CD8-positive, alpha-beta memory T cell (primary cell): ENCODE measurements around the gene BMPR2. TPM values are rescaled to one million over a fixed set of nuclear protein-coding genes. Genes with fewer than 3 reads are reported as not detected.

ENCODE experiments used
- CTCF ChIA-PET: fragments of 350-600 bp; sonication (Branson Sonifier 250); formaldehyde crosslinking; loops from one replicate; lab custom pipeline; 2021; ENCODE audit warnings: antibody characterized with exemption; lab: Charles Lee
- POLR2A ChIA-PET: fragments of 350-600 bp; sonication (Branson Sonifier 250); formaldehyde crosslinking; loops from one replicate; lab custom pipeline; 2021; ENCODE audit warnings: antibody characterized with exemption; lab: Charles Lee
- DNase-seq, 5 donors: peaks; one replicate each; pipeline versions ENCODE4 v3.0.0 to v3.0.0-alpha.2; 2020 to 2022; ENCODE audit warnings: mixed read lengths in 1 of 5
- H3K27ac ChIP-seq: one replicate; pipeline ENCODE4 v1.7.0; 2013; ENCODE audit warnings: low read depth, mild to moderate bottlenecking, low read length, moderate library complexity
- H3K27me3 ChIP-seq: 2 replicates; pipeline ENCODE4 v1.7.0; 2013; ENCODE audit warnings: low read length, mild to moderate bottlenecking; ENCODE audit not compliant: insufficient read depth, poor library complexity, severe bottlenecking
- H3K36me3 ChIP-seq: 2 replicates; pipeline ENCODE4 v1.7.0; 2013; ENCODE audit warnings: mild to moderate bottlenecking, low read length, moderate library complexity; ENCODE audit not compliant: insufficient read depth
- H3K4me1 ChIP-seq: 2 replicates; pipeline ENCODE4 v1.7.0; 2013; ENCODE audit warnings: mild to moderate bottlenecking, low read length, moderate library complexity; ENCODE audit not compliant: insufficient read depth
- H3K4me3 ChIP-seq: 2 replicates; pipeline ENCODE4 v1.7.0; 2013; ENCODE audit warnings: mild to moderate bottlenecking, low read length
- H3K9me3 ChIP-seq: 2 replicates; pipeline ENCODE4 v1.7.0; 2013; ENCODE audit warnings: mild to moderate bottlenecking, low read length
- H3K27ac Mint-ChIP-seq, 8 donors: one replicate each; pipeline ENCODE4 v1.8.0; 2020 to 2021; ENCODE audit warnings: mixed read lengths in 8 of 8, mild to moderate bottlenecking in 6 of 8, inconsistent platforms in 3 of 8, moderate library complexity in 3 of 8
- H3K27me3 Mint-ChIP-seq, 2 donors: one replicate each; pipeline ENCODE4 v1.8.0; 2020 to 2021; ENCODE audit warnings: mixed read lengths in 2 of 2, mild to moderate bottlenecking in 1 of 2, moderate library complexity in 1 of 2
- H3K36me3 Mint-ChIP-seq, 3 donors: one replicate each; pipeline ENCODE4 v1.8.0; 2020 to 2021; ENCODE audit warnings: mixed read lengths in 3 of 3, inconsistent platforms in 1 of 3, mild to moderate bottlenecking in 1 of 3
- H3K4me1 Mint-ChIP-seq, 3 donors: one replicate each; pipeline ENCODE4 v1.8.0; 2020 to 2021; ENCODE audit warnings: mixed read lengths in 3 of 3, inconsistent platforms in 1 of 3, mild to moderate bottlenecking in 1 of 3
- H3K4me3 Mint-ChIP-seq, 7 donors: one replicate each; pipeline ENCODE4 v1.8.0; 2020 to 2021; ENCODE audit warnings: mixed read lengths in 7 of 7, mild to moderate bottlenecking in 6 of 7, moderate library complexity in 4 of 7, inconsistent platforms in 2 of 7
- H3K9me3 Mint-ChIP-seq, 5 donors: one replicate each; pipeline ENCODE4 v1.8.0; 2020 to 2022; ENCODE audit warnings: mixed read lengths in 5 of 5, mild to moderate bottlenecking in 3 of 5, moderate library complexity in 2 of 5, inconsistent platforms in 1 of 5
- polyA plus RNA-seq: library from polyadenylated mRNA; unstranded; fragments of 300-500 nt; fragmentation: Illumina TruSeq; gene quantifications from one replicate; pipeline ENCODE4 v1.2.3, GENCODE V29; 2021
- total RNA-seq, 2 experiments: library from RNA; stranded (reverse); gene quantifications; one replicate each; pipeline ENCODE4 v1.2.3, GENCODE V29; 2021

BMPR2 gene
- total and polyA plus RNA-seq, 3 experiments from 2014 or later, result 3.1 to 9.7 (median 9.7) TPM

- Mint-ChIP-seq H3K27me3 (no peaks in the 10 kb centered on the region), H3K36me3 (no peaks in the 10 kb centered on the region), H3K4me1 (peaks cover 0 to 4% (median 0%) of the 10 kb centered on the region in 3 donors), H3K4me3 (no peak overlapping the region), H3K9me3 (no peaks in the 10 kb centered on the region), H3K27ac (no peak overlapping the region)
- CTCF ChIA-PET, result interaction anchor here (1.8 kb wide), 1 partner anchor 10 kb away, joined by 10 read pairs; no protein-coding TSS in a partner anchor
- no peaks in the 10 kb centered on the region for H3K9me3 ChIP-seq
- no peak overlapping the region for H3K27ac ChIP-seq
- no peak overlapping the region for H3K4me3 ChIP-seq
- H3K4me1 ChIP-seq, result no peaks in the 10 kb centered on the region
- H3K36me3 ChIP-seq, result no peaks in the 10 kb centered on the region
- H3K27me3 ChIP-seq, result no peaks in the 10 kb centered on the region
- POLR2A ChIA-PET, result interaction anchor here (0.6 to 0.7 kb wide), 2 partner anchors 11 to 163 kb away, joined by 7 to 10 read pairs; no protein-coding TSS in a partner anchor
- no peak for DNase-seq
Observed at GRCh38 chr2:202599105-202599504, 223.0 kb downstream of the BMPR2 start.

DNA sequence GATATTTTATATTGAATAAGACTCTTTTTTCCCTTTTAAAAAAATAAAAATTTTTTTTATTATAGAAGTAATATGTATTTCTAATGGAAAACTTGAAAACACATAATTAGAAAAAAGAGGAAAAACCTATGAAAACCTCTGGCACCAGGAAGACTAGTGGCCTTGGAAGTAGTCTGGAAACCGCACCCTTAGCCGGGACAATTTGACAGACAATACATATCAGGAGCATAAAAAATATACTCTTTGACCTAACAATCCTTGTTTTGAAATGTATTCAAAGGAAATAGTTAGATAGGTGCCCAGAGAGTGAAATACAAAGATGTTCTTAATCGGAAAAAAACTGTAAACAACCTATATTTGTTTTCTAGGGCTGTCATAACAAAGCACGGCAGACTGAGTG lies 223.8 kb downstream of the BMPR2 start:
- no peaks in the 10 kb centered on the region for H3K4me1 ChIP-seq
- DNase-seq, result no peak
- H3K4me3 ChIP-seq, result no peak overlapping the region
- no peaks in the 10 kb centered on the region for H3K9me3 ChIP-seq
- H3K36me3 Mint-ChIP-seq, result no peaks in the 10 kb centered on the region
- H3K9me3 Mint-ChIP-seq, result no peaks in the 10 kb centered on the region
- ChIA-PET CTCF (no interaction called here), POLR2A (no interaction called here)
- no peaks in the 10 kb centered on the region for H3K27me3 ChIP-seq
- H3K36me3 ChIP-seq, result no peaks in the 10 kb centered on the region
- no peak overlapping the region for H3K4me3 Mint-ChIP-seq
- H3K27ac ChIP-seq, result no peak overlapping the region
- no peaks in the 10 kb centered on the region for H3K27me3 Mint-ChIP-seq
- no peak overlapping the region for H3K27ac Mint-ChIP-seq
- peaks cover 0 to 4% (median 0%) of the 10 kb centered on the region in 3 donors for H3K4me1 Mint-ChIP-seq

DNA sequence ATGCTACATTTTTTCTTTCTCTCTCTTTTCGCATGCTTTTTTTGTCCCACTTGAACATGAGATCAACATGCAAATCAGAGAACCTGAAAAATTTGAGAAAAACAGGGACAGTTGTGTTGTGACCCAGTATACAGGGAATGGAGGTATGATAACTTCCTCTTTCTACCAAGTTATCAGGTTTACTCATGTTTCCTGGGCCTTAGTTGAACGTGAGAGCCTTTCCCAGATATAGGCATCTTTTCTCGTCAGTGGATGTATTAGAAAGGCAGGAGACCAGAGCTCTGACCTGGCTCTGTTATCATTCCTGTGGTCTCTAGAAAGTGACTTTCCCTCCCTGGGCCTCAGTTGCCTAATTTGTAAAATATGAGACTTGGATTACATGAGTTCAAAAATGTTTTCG lies 228.6 kb downstream of the BMPR2 start:
- Histone ChIP-seq H3K27ac (no peak overlapping the region), H3K9me3 (no peaks in the 10 kb centered on the region), H3K4me1 (no peaks in the 10 kb centered on the region), H3K27me3 (no peaks in the 10 kb centered on the region), H3K4me3 (no peak overlapping the region), H3K36me3 (no peaks in the 10 kb centered on the region)
- H3K36me3 Mint-ChIP-seq, result peaks cover 0 to 5% (median 0%) of the 10 kb centered on the region in 3 donors
- no peak overlapping the region for H3K4me3 Mint-ChIP-seq
- DNase-seq, result no peak
- H3K27ac Mint-ChIP-seq, result no peak overlapping the region
- peaks cover 0 to 4% (median 0%) of the 10 kb centered on the region in 3 donors for H3K4me1 Mint-ChIP-seq
- ChIA-PET CTCF (interaction anchor here (1.0 kb wide), 1 partner anchor 16 kb away, joined by 3 read pairs; no protein-coding TSS in a partner anchor), POLR2A (no interaction called here)
- no peaks in the 10 kb centered on the region for H3K9me3 Mint-ChIP-seq
- no peaks in the 10 kb centered on the region for H3K27me3 Mint-ChIP-seq

DNA sequence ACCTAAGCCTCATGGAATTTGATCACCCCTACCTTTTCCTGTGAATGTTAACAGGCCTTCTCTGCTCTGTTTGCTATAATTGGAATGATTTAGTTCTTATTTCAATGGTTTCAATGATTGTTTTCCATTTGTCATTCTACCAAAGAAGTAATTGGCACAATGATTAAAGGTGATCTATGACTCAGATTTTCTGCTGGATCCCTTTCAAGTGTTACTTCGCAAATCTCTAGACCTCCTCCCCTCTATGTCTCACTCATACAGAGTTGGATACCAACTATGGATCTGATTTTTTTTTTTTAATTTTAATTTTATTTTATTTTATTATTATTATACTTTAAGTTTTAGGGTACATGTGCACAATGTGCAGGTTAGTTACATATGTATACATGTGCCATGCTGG lies 229.0 kb downstream of the BMPR2 start:
- no peaks in the 10 kb centered on the region for H3K27me3 ChIP-seq
- H3K4me3 Mint-ChIP-seq, result no peak overlapping the region
- CTCF ChIA-PET, result no interaction called here
- no peaks in the 10 kb centered on the region for H3K4me1 ChIP-seq
- H3K27ac ChIP-seq, result no peak overlapping the region
- POLR2A ChIA-PET, result no interaction called here
- peaks cover 0 to 4% (median 0%) of the 10 kb centered on the region in 3 donors for H3K4me1 Mint-ChIP-seq
- no peak overlapping the region for H3K27ac Mint-ChIP-seq
- no peaks in the 10 kb centered on the region for H3K9me3 ChIP-seq
- no peak overlapping the region for H3K4me3 ChIP-seq
- H3K36me3 ChIP-seq, result no peaks in the 10 kb centered on the region
- H3K9me3 Mint-ChIP-seq, result no peaks in the 10 kb centered on the region
- no peaks in the 10 kb centered on the region for H3K27me3 Mint-ChIP-seq
- DNase-seq, result no peak
- H3K36me3 Mint-ChIP-seq, result peaks cover 0 to 5% (median 0%) of the 10 kb centered on the region in 3 donors

GRCh38 chr2:202608142-202608852 lies 232.2 kb downstream of the BMPR2 start:
- Histone ChIP-seq H3K27me3 (no peaks in the 10 kb centered on the region), H3K9me3 (no peaks in the 10 kb centered on the region), H3K4me1 (no peaks in the 10 kb centered on the region), H3K4me3 (no peak overlapping the region), H3K27ac (no peak overlapping the region), H3K36me3 (no peaks in the 10 kb centered on the region)
- ChIA-PET CTCF (no interaction called here), POLR2A (no interaction called here)
- Mint-ChIP-seq H3K9me3 (no peaks in the 10 kb centered on the region), H3K27ac (no peak overlapping the region), H3K27me3 (peaks cover 0 to under 1% of the 10 kb centered on the region in 2 donors), H3K4me1 (no peaks in the 10 kb centered on the region), H3K4me3 (no peak overlapping the region), H3K36me3 (peaks cover 0 to 5% (median 0%) of the 10 kb centered on the region in 3 donors)
- no peak for DNase-seq

- no peaks in the 10 kb centered on the region for H3K36me3 ChIP-seq
- no peaks in the 10 kb centered on the region for H3K4me1 Mint-ChIP-seq
- DNase-seq, result no peak
- H3K27ac ChIP-seq, result no peak overlapping the region
- no peaks in the 10 kb centered on the region for H3K27me3 ChIP-seq
- ChIA-PET CTCF (interaction anchor here (0.5 kb wide), 1 partner anchor 11 kb away, joined by 3 read pairs; no protein-coding TSS in a partner anchor), POLR2A (no interaction called here)
- H3K36me3 Mint-ChIP-seq, result peaks cover 0 to 5% (median 0%) of the 10 kb centered on the region in 3 donors
- peaks cover 0 to 2% of the 10 kb centered on the region in 2 donors for H3K27me3 Mint-ChIP-seq
- no peaks in the 10 kb centered on the region for H3K9me3 ChIP-seq
- no peak overlapping the region for H3K4me3 Mint-ChIP-seq
- no peak overlapping the region for H3K4me3 ChIP-seq
- no peaks in the 10 kb centered on the region for H3K9me3 Mint-ChIP-seq
- no peak overlapping the region for H3K27ac Mint-ChIP-seq
- H3K4me1 ChIP-seq, result no peaks in the 10 kb centered on the region
Observed at GRCh38 chr2:202609381-202610145, 233.4 kb downstream of the BMPR2 start.

DNA sequence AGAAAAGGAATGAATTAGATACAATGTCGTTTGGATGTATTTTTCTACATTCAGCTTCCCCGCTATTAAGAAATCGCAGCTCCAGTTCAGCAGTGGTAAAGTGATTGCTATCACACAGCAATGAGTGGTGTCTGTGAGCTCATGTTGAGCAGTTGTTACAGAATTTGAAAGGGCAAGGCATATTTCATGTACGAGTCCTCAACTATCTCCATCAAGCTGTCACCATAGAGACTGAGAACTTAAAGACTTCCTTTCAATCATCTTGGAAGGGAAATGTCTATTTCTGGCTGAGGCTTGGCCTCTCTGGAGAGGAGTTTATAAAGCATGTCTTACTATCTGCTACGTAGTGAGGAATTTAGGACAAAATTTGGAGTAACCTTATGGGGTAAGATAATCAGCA lies 234.3 kb downstream of the BMPR2 start:
- H3K27me3 ChIP-seq, result no peaks in the 10 kb centered on the region
- peaks cover 0 to 2% of the 10 kb centered on the region in 2 donors for H3K27me3 Mint-ChIP-seq
- H3K4me1 ChIP-seq, result no peaks in the 10 kb centered on the region
- no peak overlapping the region for H3K27ac Mint-ChIP-seq
- no peaks in the 10 kb centered on the region for H3K9me3 ChIP-seq
- no peaks in the 10 kb centered on the region for H3K9me3 Mint-ChIP-seq
- H3K4me3 ChIP-seq, result no peak overlapping the region
- DNase-seq, result no peak
- H3K4me3 Mint-ChIP-seq, result no peak overlapping the region
- H3K36me3 ChIP-seq, result no peaks in the 10 kb centered on the region
- ChIA-PET CTCF (interaction anchor here (0.5 kb wide), 1 partner anchor 11 kb away, joined by 3 read pairs; no protein-coding TSS in a partner anchor), POLR2A (no interaction called here)
- peaks cover 0 to 5% (median 0%) of the 10 kb centered on the region in 3 donors for H3K36me3 Mint-ChIP-seq
- no peaks in the 10 kb centered on the region for H3K4me1 Mint-ChIP-seq
- no peak overlapping the region for H3K27ac ChIP-seq

- ChIA-PET POLR2A (no interaction called here), CTCF (no interaction called here)
- no peak for DNase-seq
- Mint-ChIP-seq H3K4me3 (no peak overlapping the region), H3K27ac (no peak overlapping the region), H3K4me1 (no peaks in the 10 kb centered on the region), H3K27me3 (peaks cover 0 to 2% of the 10 kb centered on the region in 2 donors), H3K9me3 (no peaks in the 10 kb centered on the region), H3K36me3 (peaks cover 0 to 5% (median 0%) of the 10 kb centered on the region in 3 donors)
- Histone ChIP-seq H3K9me3 (no peaks in the 10 kb centered on the region), H3K36me3 (no peaks in the 10 kb centered on the region), H3K27me3 (no peaks in the 10 kb centered on the region), H3K4me3 (no peak overlapping the region), H3K4me1 (no peaks in the 10 kb centered on the region), H3K27ac (no peak overlapping the region)
Observed at GRCh38 chr2:202612145-202612544, 236.0 kb downstream of the BMPR2 start.
